ENCODE measurements around the gene PAX8. TPM values are rescaled to one million over a fixed set of nuclear protein-coding genes. Genes with fewer than 3 reads are reported as not detected.

Gene PAX8
- total and polyA plus RNA-seq, 2 of the 13 experiments (the other 11 are each of a cell fraction or from before 2014, with no cell fraction given) = 1.5 to 8.8 TPM

GRCh38 chr2:113198790-113199612 lies 79.7 kb downstream of the PAX8 start (continued):
- TF ChIP-seq FOXO1 (CRISPR knock-in tag; IDR thresholded peaks at IDR 0.05) (no peak; the same call in 1 of the 2 replicates), DRAP1 (CRISPR knock-in tag; IDR thresholded peaks at IDR 0.05) (peak; percentile 50; the same call in 1 of the 2 replicates), ZNF253 (CRISPR knock-in tag; IDR thresholded peaks at IDR 0.05; ENCODE audit: borderline replicate concordance) (peak; percentile 89), TOPORS (CRISPR knock-in tag; IDR thresholded peaks at IDR 0.05) (0 out of 2 replicates have a peak, but pooled peaks have one; percentile 80), GMEB1 (CRISPR knock-in tag; IDR thresholded peaks at IDR 0.05; ENCODE audit: borderline replicate concordance) (peak; percentile 92), AGO2 (optimal IDR thresholded peaks at IDR 0.05; ENCODE audit: low read depth, low read length) (peak; percentile 88), ZNF672 (CRISPR knock-in tag; IDR thresholded peaks at IDR 0.05) (no peak), ZNF766 (CRISPR knock-in tag; IDR thresholded peaks at IDR 0.05; ENCODE audit: borderline replicate concordance) (no peak), ZNF580 (CRISPR knock-in tag; IDR thresholded peaks at IDR 0.05; ENCODE audit: borderline replicate concordance, low read depth) (peak; percentile 54; the same call in 1 of the 2 replicates), ZNF274 (CRISPR knock-in tag; IDR thresholded peaks at IDR 0.05) (peak; percentile 84), ZBTB26 (CRISPR knock-in tag; IDR thresholded peaks at IDR 0.05; ENCODE audit: borderline replicate concordance) (peak; percentile 65; the same call in 1 of the 2 replicates), DNMT3B (CRISPR knock-in tag; conservative IDR thresholded peaks at IDR 0.05) (0 out of 2 replicates have a peak, but pooled peaks have one; percentile 36), ZHX2 (IDR thresholded peaks at IDR 0.05; ENCODE audit: low read depth) (no peak), ZHX2 (CRISPR knock-in tag; IDR thresholded peaks at IDR 0.05; ENCODE audit: borderline replicate concordance) (no peak), DZIP1 (CRISPR knock-in tag; IDR thresholded peaks at IDR 0.05) (no peak), KLF6 (CRISPR knock-in tag; IDR thresholded peaks at IDR 0.05) (peak; percentile 80; the same call in 1 of the 2 replicates)
